Measurements from ENCODE around the gene DCHS1.

Gene DCHS1

GRCh38 chr11:6646576-6646917 is 9.1 kb downstream of the DCHS1 start:
- DNase-seq (ENCODE audit: low read depth, low spot score): no peak

GRCh38 chr11:6646071-6646470 is 9.5 kb downstream of the DCHS1 start:
- DNase-seq (ENCODE audit: low read depth, low spot score): no peak

- no peak for DNase-seq (ENCODE audit: low read depth, low spot score)
Measured at GRCh38 chr11:6642957-6643356, 12.7 kb downstream of the DCHS1 start.

- no peak for DNase-seq (ENCODE audit: low read depth, low spot score)
Measured at GRCh38 chr11:6640985-6641701, 14.5 kb downstream of the DCHS1 start.

- DNase-seq (ENCODE audit: low read depth, low spot score): no peak
Measured at GRCh38 chr11:6640036-6640984, 15.3 kb downstream of the DCHS1 start.

GRCh38 chr11:6638429-6638828 is 17.2 kb downstream of the DCHS1 start:
- no peak for DNase-seq (ENCODE audit: low read depth, low spot score)

- no peak for DNase-seq (ENCODE audit: low read depth, low spot score)
Measured at GRCh38 chr11:6637871-6638270, 17.7 kb downstream of the DCHS1 start.

GRCh38 chr11:6636480-6636879 is 19.1 kb downstream of the DCHS1 start:
- DNase-seq (ENCODE audit: low read depth, low spot score): no peak

GRCh38 chr11:6635082-6635932 is 20.3 kb downstream of the DCHS1 start:
- DNase-seq (ENCODE audit: low read depth, low spot score): no peak

- DNase-seq (ENCODE audit: low read depth, low spot score): no peak
Measured at GRCh38 chr11:6634534-6634933, 21.1 kb downstream of the DCHS1 start.

GRCh38 chr11:6633422-6634408 is 21.9 kb downstream of the DCHS1 start:
- DNase-seq (ENCODE audit: low read depth, low spot score): no peak

GRCh38 chr11:6632116-6633073 is 23.2 kb downstream of the DCHS1 start:
- DNase-seq (ENCODE audit: low read depth, low spot score): no peak

- no peak for DNase-seq (ENCODE audit: low read depth, low spot score)
Measured at GRCh38 chr11:6631361-6631890, 24.2 kb downstream of the DCHS1 start.

- DNase-seq (ENCODE audit: low read depth, low spot score): no peak
Measured at GRCh38 chr11:6630632-6631291, 24.8 kb downstream of the DCHS1 start.

- DNase-seq (ENCODE audit: low read depth, low spot score): no peak
Measured at GRCh38 chr11:6629892-6630631, 25.5 kb downstream of the DCHS1 start.

- DNase-seq (ENCODE audit: low read depth, low spot score): no peak
Measured at GRCh38 chr11:6629573-6629891, 26.1 kb downstream of the DCHS1 start.

- DNase-seq (ENCODE audit: low read depth, low spot score): no peak
Measured at GRCh38 chr11:6628526-6628925, 27.1 kb downstream of the DCHS1 start.

- no peak for DNase-seq (ENCODE audit: low read depth, low spot score)
Measured at GRCh38 chr11:6627762-6628241, 27.8 kb downstream of the DCHS1 start.

Measured in activated CD4-positive, CD25-positive, alpha-beta regulatory T cell treated with anti-CD3 and anti-CD28 coated beads, Interleukin-2, amount 50 U/mL, for 16 hours (primary cell).